Measurements from ENCODE around the gene TTC8. TPM values are rescaled to one million over a fixed set of nuclear protein-coding genes. Genes with fewer than 3 reads are reported as not detected.
"Not testable (repeated sequence)": the region's sequence is repeated elsewhere in the genome, so short reads cannot be mapped to it uniquely, and the experiment has no call there.

TTC8 gene
- total and polyA plus RNA-seq, 2 donors (not counting 3 experiments of a cell fraction or from before 2014, with no cell fraction given), result 11.9 to 16.3 TPM

DNA sequence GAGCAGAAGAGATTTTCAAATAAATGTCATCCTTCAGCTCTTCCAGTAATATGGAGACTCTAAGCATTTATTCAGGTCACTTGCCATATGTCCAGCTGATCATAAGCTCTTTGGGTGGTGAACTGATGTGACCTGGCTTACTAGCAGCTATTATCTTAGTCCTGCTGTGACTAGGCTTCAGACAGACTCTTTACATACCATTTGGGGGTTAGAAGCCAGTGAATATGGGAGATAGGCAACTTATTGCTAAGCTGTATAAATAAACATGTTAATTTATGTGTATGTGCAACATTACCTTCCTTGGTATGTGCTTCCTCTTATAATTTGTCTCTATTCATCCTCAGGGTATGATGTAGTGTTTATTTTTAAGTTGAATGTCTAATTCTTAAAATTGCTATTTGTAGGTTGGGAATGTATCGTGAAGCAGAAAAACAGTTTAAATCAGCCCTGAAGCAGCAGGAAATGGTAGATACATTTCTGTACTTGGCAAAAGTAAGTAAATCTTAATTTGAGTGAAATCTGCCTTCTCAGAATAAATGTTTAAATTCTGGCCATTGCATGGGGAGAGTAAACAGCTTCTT, 32.4 kb downstream of the TTC8 start:
- H3K9me3 ChIP-seq (replicated peaks; ENCODE audit: control insufficient read depth, insufficient read depth, low read length), result no peaks in the 10 kb centered on the region
- H3K27ac ChIP-seq (ENCODE audit: insufficient read depth, low read depth, low read length), result no peak overlapping the region
- FAIRE-seq, result no peak
- H3K36me3 ChIP-seq (ENCODE audit: control insufficient read depth in 2 of 2, extremely low read depth in 1 of 2, insufficient read depth in 2 of 2, low read length in 2 of 2), result no peaks in the 10 kb centered on the region
- DNase-seq (ENCODE audit: low read depth, low spot score), result no peak
- no peak overlapping the region for H3K4me2 ChIP-seq (ENCODE audit: insufficient read depth, low read length)
- no peak overlapping the region for H3K4me3 ChIP-seq (replicated peaks in 1 of 3; ENCODE audit: insufficient read depth in 1 of 3, low read depth in 1 of 3, low read length in 3 of 3)
- CTCF ChIA-PET, result interaction anchor here (1.1 to 2.1 kb wide), 4 partner anchors 11 to 21 kb away, joined by 3 to 8 read pairs (median 4); no protein-coding TSS in a partner anchor
- no peaks in the 10 kb centered on the region for H3K4me1 ChIP-seq (ENCODE audit: control insufficient read depth, extremely low read depth, insufficient read depth, low read length)
- no peaks in the 10 kb centered on the region for H3K9me1 ChIP-seq (replicated peaks; ENCODE audit: control insufficient read depth, extremely low read depth, insufficient read depth, low read length)
- H3K79me2 ChIP-seq (ENCODE audit: control insufficient read depth, insufficient read depth, low read length), result no peaks in the 10 kb centered on the region
- dilution Hi-C loops (cut with MboI; ENCODE audit: extremely low pct_ligation_motif_present, low sequenced_read_pairs) (no loop called here), intact Hi-C loops (cut with micrococcal nuclease) (no loop called here)
- no peaks in the 10 kb centered on the region for H4K20me1 ChIP-seq (replicated peaks; ENCODE audit: control insufficient read depth, extremely low read depth, insufficient read depth, low read length)
- no peak overlapping the region for H2AFZ ChIP-seq (ENCODE audit: low read depth, low read length)
- H3K9ac ChIP-seq (replicated peaks; ENCODE audit: extremely low read depth, insufficient read depth, low read length), result no peak overlapping the region
- TF ChIP-seq, protein P1, sequence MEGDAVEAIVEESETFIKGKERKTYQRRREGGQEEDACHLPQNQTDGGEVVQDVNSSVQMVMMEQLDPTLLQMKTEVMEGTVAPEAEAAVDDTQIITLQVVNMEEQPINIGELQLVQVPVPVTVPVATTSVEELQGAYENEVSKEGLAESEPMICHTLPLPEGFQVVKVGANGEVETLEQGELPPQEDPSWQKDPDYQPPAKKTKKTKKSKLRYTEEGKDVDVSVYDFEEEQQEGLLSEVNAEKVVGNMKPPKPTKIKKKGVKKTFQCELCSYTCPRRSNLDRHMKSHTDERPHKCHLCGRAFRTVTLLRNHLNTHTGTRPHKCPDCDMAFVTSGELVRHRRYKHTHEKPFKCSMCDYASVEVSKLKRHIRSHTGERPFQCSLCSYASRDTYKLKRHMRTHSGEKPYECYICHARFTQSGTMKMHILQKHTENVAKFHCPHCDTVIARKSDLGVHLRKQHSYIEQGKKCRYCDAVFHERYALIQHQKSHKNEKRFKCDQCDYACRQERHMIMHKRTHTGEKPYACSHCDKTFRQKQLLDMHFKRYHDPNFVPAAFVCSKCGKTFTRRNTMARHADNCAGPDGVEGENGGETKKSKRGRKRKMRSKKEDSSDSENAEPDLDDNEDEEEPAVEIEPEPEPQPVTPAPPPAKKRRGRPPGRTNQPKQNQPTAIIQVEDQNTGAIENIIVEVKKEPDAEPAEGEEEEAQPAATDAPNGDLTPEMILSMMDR (IDR thresholded peaks at IDR 0.05; ENCODE audit: extremely low read depth in 1 of 2, insufficient read depth in 1 of 2, low read depth in 1 of 2, low read length in 2 of 2), result no peak
- H3K27me3 ChIP-seq (ENCODE audit: control insufficient read depth in 2 of 2, insufficient read depth in 2 of 2, low read length in 2 of 2), result no peaks in the 10 kb centered on the region
- no TSS peak for BruUV-seq (replicated peaks)
- POLR2A ChIA-PET, result interaction anchor here (1.0 kb wide), 1 partner anchor 33 kb away, joined by 3 read pairs; the partner anchor contains the start of gene TTC8

DNA sequence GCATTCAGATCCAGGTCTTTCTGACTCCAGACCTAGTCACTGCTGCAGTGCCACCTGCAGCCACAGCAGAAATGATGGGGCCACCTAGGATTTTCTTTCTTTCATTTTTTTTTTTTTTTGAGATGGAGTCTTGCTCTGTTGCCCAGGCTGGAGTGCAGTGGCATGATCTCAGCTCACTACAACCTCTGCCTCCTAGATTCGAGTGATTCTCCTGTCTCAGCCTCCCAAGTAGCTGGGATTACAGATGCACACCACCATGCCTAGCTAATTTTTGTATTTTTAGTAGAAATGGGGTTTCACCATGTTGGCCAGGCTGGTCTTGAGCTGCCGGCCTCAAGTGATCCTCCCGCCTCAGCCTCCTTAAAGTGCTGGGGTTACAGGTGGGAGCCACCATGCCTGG, 33.4 kb downstream of the TTC8 start:
- dilution Hi-C loops (cut with MboI; ENCODE audit: extremely low pct_ligation_motif_present, low sequenced_read_pairs); intact Hi-C loops (cut with micrococcal nuclease); H3K27ac ChIP-seq (ENCODE audit: insufficient read depth, low read depth, low read length): not testable (repeated sequence)

DNA sequence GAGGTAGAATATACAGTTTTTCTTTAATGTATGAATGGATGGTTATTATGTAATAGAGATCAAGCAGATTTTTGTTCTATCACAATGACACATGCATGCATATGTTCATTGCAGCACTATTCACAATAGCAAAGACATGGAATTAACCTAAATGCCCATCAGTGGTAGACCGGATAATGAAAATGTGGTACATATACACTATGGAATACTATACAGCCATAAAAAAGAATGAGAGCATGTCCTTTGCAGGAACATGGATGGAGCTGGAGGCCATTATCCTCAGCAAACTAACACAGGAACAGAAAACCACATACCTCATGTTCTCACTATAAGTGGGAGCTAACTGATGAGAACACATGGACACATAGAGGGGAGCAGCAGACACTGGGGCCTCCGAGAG, 34.7 kb downstream of the TTC8 start:
- H2AFZ ChIP-seq (ENCODE audit: low read depth, low read length); BruUV-seq (replicated peaks); H3K4me3 ChIP-seq (replicated peaks in 1 of 3; ENCODE audit: insufficient read depth in 1 of 3, low read depth in 1 of 3, low read length in 3 of 3); H3K9me1 ChIP-seq (replicated peaks; ENCODE audit: control insufficient read depth, extremely low read depth, insufficient read depth, low read length); H3K4me1 ChIP-seq (ENCODE audit: control insufficient read depth, extremely low read depth, insufficient read depth, low read length); H3K27ac ChIP-seq (ENCODE audit: insufficient read depth, low read depth, low read length); H3K36me3 ChIP-seq (ENCODE audit: control insufficient read depth in 2 of 2, extremely low read depth in 1 of 2, insufficient read depth in 2 of 2, low read length in 2 of 2); H3K9ac ChIP-seq (replicated peaks; ENCODE audit: extremely low read depth, insufficient read depth, low read length); intact Hi-C loops (cut with micrococcal nuclease); FAIRE-seq; POLR2A ChIA-PET; H4K20me1 ChIP-seq (replicated peaks; ENCODE audit: control insufficient read depth, extremely low read depth, insufficient read depth, low read length); H3K79me2 ChIP-seq (ENCODE audit: control insufficient read depth, insufficient read depth, low read length); DNase-seq (ENCODE audit: low read depth, low spot score); H3K9me3 ChIP-seq (replicated peaks; ENCODE audit: control insufficient read depth, insufficient read depth, low read length); dilution Hi-C loops (cut with MboI; ENCODE audit: extremely low pct_ligation_motif_present, low sequenced_read_pairs); CTCF ChIA-PET; H3K27me3 ChIP-seq (ENCODE audit: control insufficient read depth in 2 of 2, insufficient read depth in 2 of 2, low read length in 2 of 2); H3K4me2 ChIP-seq (ENCODE audit: insufficient read depth, low read length): not testable (repeated sequence)

More for the DNA sequence above, 33.4 kb downstream of the TTC8 start:
- H3K27me3 ChIP-seq (ENCODE audit: control insufficient read depth in 2 of 2, insufficient read depth in 2 of 2, low read length in 2 of 2); H3K79me2 ChIP-seq (ENCODE audit: control insufficient read depth, insufficient read depth, low read length); H3K36me3 ChIP-seq (ENCODE audit: control insufficient read depth in 2 of 2, extremely low read depth in 1 of 2, insufficient read depth in 2 of 2, low read length in 2 of 2); H3K4me2 ChIP-seq (ENCODE audit: insufficient read depth, low read length); FAIRE-seq; H3K4me3 ChIP-seq (replicated peaks in 1 of 3; ENCODE audit: insufficient read depth in 1 of 3, low read depth in 1 of 3, low read length in 3 of 3); DNase-seq (ENCODE audit: low read depth, low spot score); CTCF ChIA-PET; H3K9me3 ChIP-seq (replicated peaks; ENCODE audit: control insufficient read depth, insufficient read depth, low read length); POLR2A ChIA-PET; H3K4me1 ChIP-seq (ENCODE audit: control insufficient read depth, extremely low read depth, insufficient read depth, low read length); H3K9me1 ChIP-seq (replicated peaks; ENCODE audit: control insufficient read depth, extremely low read depth, insufficient read depth, low read length); H2AFZ ChIP-seq (ENCODE audit: low read depth, low read length); BruUV-seq (replicated peaks); H4K20me1 ChIP-seq (replicated peaks; ENCODE audit: control insufficient read depth, extremely low read depth, insufficient read depth, low read length); H3K9ac ChIP-seq (replicated peaks; ENCODE audit: extremely low read depth, insufficient read depth, low read length): not testable (repeated sequence)
